Psoas muscle (tissue), 8 donors: ENCODE results near the gene SPIRE2. TPM values are rescaled to one million over a fixed set of nuclear protein-coding genes. Genes with fewer than 3 reads are reported as not detected.
"Not testable (repeated sequence)": the region's sequence is repeated elsewhere in the genome, so short reads cannot be mapped to it uniquely, and the experiment has no call there.

ENCODE experiments used
- ATAC-seq, 4 donors: fragments of 200-7000 bp; cut with Tn5 transposase; one replicate each; pipeline ENCODE4 v1.9.1; 2020; ENCODE audit warnings: moderate library complexity in 3 of 4, mild to moderate bottlenecking in 2 of 4
- DNase-seq, 2 donors: peaks; one replicate each; pipeline ENCODE4 v3.0.0-alpha.2; 2020
- H3K27ac ChIP-seq: fragments of 200-600 bp; one replicate; pipeline ENCODE4 v1.8.0; 2022
- H3K27me3 ChIP-seq, 3 donors: fragments of 200-600 bp in 1 of 3; one replicate each; pipeline versions ENCODE4 v1.6.1 to v1.8.0; 2013 to 2022; ENCODE audit warnings: low read length in 2 of 3, mild to moderate bottlenecking in 2 of 3, moderate library complexity in 1 of 3; ENCODE audit not compliant: insufficient read depth in 3 of 3
- H3K36me3 ChIP-seq, 2 donors: fragments of 200-600 bp in 1 of 2; one replicate each; pipeline versions ENCODE4 v1.6.1 to v1.8.0; 2013 to 2022; ENCODE audit warnings: low read depth in 1 of 2, mild to moderate bottlenecking in 1 of 2, moderate library complexity in 1 of 2; ENCODE audit not compliant: insufficient read depth in 1 of 2
- H3K4me1 ChIP-seq: fragments of 200-600 bp; one replicate; pipeline ENCODE4 v1.8.0; 2022
- H3K4me3 ChIP-seq: fragments of 200-600 bp; one replicate; pipeline ENCODE4 v1.8.0; 2022; ENCODE audit warnings: mild to moderate bottlenecking
- H3K9me3 ChIP-seq: fragments of 200-600 bp; one replicate; pipeline ENCODE4 v1.8.0; 2022
- WGBS, 3 donors: extraction: QIAGEN DNeasy Blood & Tissue Kit; methylation state at CpG; one replicate each; pipeline versions ENCODE4 v1.1.6 to v1.1.7; 2013; 5-methylcytosine and 5-hydroxymethylcytosine counted together
- intact Hi-C, 2 donors: fragments of 100-400 bp; cut with DNase I; formaldehyde crosslinking; loops; one replicate each; pipeline versions ENCODE4 v1.11.0 to v1.14.2; 2022
- polyA plus RNA-seq, 3 donors: library from polyadenylated mRNA; stranded (reverse); fragments of 200-250 nt; gene quantifications; one replicate each; pipeline ENCODE4 v1.2.3, GENCODE V29; 2013
- total RNA-seq, 4 donors: library from RNA; stranded (reverse); fragmentation: NEBNext Ultra II Directional in 2 of 4; extraction: Animal tissue kit (Norgen Biotek cat#: 25700) in 2 of 4; gene quantifications; one replicate each; pipeline versions ENCODE4 v1.2.1 to v1.2.4, GENCODE V29; 2021 to 2023
- TF ChIP-seq, protein P1 (sequence below): fragments of 200-600 bp; IDR thresholded peaks from one replicate; pipeline ENCODE4 v1.8.0; 2022; ENCODE audit warnings: antibody characterized with exemption
- donor health status: healthy with polysubstance abuse.
- donor health status: DM: no; HTN: no; CAD: no; lungs with moderate emphysema.
- donor health status: Bipolar disorder and iron deficiency.
- donor health status: healthy.
- donor health status: DM: yes; HTN: yes; CAD: no.
- donor health status: DM: no; HTN: no; CAD: no.
- donor health status: DM: no; HTN: no; CAD: no.
- donor health status: DM: yes; HTN: yes; CAD: no.

Gene SPIRE2
- total and polyA plus RNA-seq, 7 donors = 0.14 to 0.48 (median 0.25) TPM; not detected in 1

DNA sequence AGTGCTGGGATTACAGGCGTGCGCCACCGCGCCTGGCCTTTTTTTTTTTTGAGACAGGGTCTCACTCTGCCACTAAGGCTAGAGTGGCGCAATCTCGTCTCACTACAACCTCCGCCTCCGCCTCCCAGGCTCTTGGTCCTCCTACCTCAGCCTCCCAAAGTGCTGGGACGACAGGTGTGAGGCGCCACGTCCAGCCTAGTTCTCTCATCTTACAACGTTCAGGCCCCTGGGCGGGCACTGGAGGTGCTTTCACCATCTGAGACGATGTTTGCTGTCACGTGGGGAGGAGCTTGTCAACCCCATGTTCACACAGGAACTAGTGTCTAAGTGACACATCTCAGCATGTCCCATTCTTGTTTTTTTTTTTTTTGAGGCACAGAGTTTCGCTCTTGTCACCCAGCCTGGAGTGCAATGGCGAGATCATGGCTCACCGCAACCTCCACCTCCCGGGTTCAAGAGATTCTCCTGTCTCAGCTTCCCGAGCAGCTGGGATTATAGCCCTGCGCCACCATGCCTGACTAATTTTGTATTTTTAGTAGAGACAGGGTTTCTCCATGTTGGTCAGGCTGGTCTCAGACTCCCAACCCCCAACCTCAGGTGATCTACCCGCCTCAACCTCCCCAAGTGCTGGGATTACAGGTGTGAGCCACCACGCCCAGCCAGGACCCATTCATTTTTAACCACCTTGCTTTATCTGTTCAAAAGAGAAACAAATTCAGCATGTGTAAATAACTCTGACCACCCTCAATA lies 6.7 kb upstream of the SPIRE2 start:
- H3K36me3 ChIP-seq = no peaks in the 10 kb centered on the region
- H3K9me3 ChIP-seq = no peaks in the 10 kb centered on the region
- peaks cover 9% of the 10 kb centered on the region for H3K4me1 ChIP-seq
- peak in 1 of 2 donors; percentile 10 for DNase-seq
- TF ChIP-seq, protein P1, sequence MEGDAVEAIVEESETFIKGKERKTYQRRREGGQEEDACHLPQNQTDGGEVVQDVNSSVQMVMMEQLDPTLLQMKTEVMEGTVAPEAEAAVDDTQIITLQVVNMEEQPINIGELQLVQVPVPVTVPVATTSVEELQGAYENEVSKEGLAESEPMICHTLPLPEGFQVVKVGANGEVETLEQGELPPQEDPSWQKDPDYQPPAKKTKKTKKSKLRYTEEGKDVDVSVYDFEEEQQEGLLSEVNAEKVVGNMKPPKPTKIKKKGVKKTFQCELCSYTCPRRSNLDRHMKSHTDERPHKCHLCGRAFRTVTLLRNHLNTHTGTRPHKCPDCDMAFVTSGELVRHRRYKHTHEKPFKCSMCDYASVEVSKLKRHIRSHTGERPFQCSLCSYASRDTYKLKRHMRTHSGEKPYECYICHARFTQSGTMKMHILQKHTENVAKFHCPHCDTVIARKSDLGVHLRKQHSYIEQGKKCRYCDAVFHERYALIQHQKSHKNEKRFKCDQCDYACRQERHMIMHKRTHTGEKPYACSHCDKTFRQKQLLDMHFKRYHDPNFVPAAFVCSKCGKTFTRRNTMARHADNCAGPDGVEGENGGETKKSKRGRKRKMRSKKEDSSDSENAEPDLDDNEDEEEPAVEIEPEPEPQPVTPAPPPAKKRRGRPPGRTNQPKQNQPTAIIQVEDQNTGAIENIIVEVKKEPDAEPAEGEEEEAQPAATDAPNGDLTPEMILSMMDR = no peak
- no peak overlapping the region for H3K27ac ChIP-seq
- no peaks in the 10 kb centered on the region for H3K27me3 ChIP-seq
- ATAC-seq = no peak
- no peak overlapping the region for H3K4me3 ChIP-seq
- WGBS, 3 donors = 89 to 92% (median 92%) methylated on average over 19 to 23 of the region's 23 CpGs
- intact Hi-C loops = no loop called here

DNA sequence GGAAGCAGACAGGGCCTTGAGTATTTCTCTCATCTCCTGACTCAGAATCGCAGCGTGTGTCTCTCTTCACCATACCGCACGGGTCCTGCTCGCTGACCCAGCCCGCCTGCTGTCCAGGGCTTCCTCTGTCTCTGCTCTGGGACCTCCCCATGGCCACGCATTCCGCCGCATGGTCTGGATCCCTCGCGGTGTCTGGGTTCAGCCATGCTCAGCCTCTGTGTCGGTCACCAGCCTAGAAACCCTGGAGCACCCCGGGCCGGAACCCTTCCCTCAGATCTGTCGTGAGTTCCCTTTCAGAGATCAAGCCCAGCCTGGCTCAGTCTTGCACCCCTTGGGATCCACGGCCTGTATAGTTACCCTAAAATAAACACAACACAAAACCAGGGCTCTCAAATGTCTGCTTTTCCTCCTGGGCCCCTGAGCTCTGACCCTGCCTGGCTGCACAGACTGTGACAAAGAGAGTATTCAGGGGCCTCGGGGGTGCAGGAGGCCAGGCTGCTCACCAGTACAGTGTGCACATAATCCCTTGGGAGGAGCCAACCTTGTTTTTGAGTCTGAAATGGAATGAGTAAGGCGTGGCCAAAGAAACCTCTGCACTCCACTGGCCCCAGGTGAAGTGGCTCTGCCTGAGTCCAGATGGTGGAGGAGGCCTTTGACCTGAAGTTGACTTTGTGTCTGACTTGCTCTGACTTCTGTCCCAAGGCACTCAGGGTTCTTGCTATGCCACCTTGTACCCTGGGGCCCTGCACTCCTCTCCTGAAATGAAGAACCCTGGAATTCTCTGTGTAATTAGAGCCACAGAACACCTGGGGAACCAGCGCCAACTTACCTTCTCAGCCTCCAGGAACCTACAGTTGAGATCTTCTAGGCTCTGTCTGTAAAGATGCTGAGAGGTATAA lies 5.8 kb upstream of the SPIRE2 start:
- Histone ChIP-seq H3K27me3 (no peaks in the 10 kb centered on the region), H3K9me3 (no peaks in the 10 kb centered on the region), H3K4me3 (no peak overlapping the region), H3K4me1 (peaks cover 5% of the 10 kb centered on the region), H3K27ac (no peak overlapping the region), H3K36me3 (no peaks in the 10 kb centered on the region)
- no peak for ATAC-seq
- DNase-seq = no peak
- TF ChIP-seq, protein P1 = no peak
- WGBS, 3 donors = 76 to 81% (median 78%) methylated on average over 19 of the region's 19 CpGs
- intact Hi-C loops = no loop called here

DNA sequence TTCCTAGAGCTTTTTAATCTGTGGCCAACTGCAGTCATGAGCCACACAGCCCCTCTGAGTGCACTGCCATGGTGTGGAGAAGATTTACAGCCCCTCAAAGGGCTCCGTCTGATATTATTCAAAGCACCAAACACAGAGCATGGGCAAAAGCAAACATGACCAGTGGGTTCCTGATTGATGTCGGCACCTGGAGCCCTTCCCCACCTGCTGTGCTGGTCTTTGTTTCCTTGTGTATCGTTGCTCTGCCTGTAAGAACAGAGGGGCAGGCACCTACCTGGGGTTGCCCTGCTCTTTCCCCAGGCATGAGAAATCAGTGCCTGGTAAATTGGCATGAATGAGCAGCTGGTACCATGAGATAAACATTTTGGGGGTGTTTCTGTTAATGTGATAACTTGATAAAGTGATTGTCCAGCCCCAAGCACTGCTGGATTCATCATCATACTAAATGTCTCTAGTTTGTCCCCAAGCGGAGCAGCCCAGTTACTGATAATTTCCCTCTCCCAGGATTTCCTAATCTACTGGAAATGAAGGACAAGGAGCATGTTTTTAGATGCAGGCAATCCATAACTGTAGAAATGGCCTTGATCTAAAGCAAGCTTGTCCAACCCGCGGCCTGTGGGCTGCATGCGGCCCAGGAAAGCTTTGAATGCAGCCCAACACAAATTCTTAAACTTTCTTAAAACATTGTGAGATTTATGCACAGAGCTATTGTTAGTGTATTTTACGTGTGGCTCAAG lies 5.0 kb upstream of the SPIRE2 start:
- ATAC-seq (no peak), DNase-seq (no peak)
- no peaks in the 10 kb centered on the region for H3K36me3 ChIP-seq
- H3K9me3 ChIP-seq = no peaks in the 10 kb centered on the region
- TF ChIP-seq, protein P1 = no peak
- 71 to 77% (median 76%) methylated on average over 8 of the region's 8 CpGs for WGBS, 3 donors
- H3K27ac ChIP-seq = no peak overlapping the region
- H3K4me1 ChIP-seq = no peaks in the 10 kb centered on the region
- peaks cover 0 to 6% (median 2%) of the 10 kb centered on the region in 3 donors for H3K27me3 ChIP-seq
- intact Hi-C loops = no loop called here
- H3K4me3 ChIP-seq = no peak overlapping the region

- H3K9me3 ChIP-seq, intact Hi-C loops, H3K4me3 ChIP-seq, ATAC-seq, H3K27ac ChIP-seq, H3K4me1 ChIP-seq, DNase-seq, H3K27me3 ChIP-seq, H3K36me3 ChIP-seq: not testable (repeated sequence)
- 68 to 77% (median 75%) methylated on average over 5 of the region's 5 CpGs for WGBS, 3 donors
These were observed 4.5 kb upstream of the SPIRE2 start for GRCh38 chr16:89823824-89824148.
